ENCODE data around the gene CORO2B. TPM values are rescaled to one million over a fixed set of nuclear protein-coding genes. Genes with fewer than 3 reads are reported as not detected.

The CORO2B gene
- total RNA-seq, 4 donors from 2014 or later = 0.19 to 2.3 (median 0.22) TPM; not detected in 1

DNA sequence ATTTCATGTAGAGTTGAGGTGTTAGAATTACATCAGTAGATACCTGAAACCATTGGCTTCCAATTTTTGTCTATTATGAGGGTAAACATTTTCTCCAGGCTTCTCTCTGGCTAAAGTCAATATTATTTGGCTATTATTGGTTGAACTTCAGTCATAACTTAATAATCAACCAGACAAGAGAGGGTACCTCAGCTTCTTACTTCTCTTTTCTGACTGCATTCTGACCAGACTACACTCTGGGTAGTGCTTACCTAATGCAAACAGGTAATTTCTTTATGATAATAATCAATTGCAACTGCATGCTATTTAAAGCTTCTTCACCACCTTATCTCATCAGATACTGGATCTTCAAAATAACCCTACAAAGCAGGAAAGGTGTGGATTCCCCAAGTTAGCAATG lies 156.8 kb downstream of the CORO2B start:
- Histone ChIP-seq H3K9me3 (no peaks in the 10 kb centered on the region), H3K27me3 (peaks cover 0 to 22% (median 0%) of the 10 kb centered on the region in 4 donors), H3K36me3 (no peaks in the 10 kb centered on the region), H3K4me3 (no peak overlapping the region), H3K27ac (no peak overlapping the region), H3K4me1 (peaks cover 0 to 12% (median 0%) of the 10 kb centered on the region in 3 donors)
- intact Hi-C loops (cut with DNase I) = no loop called here
- no peak for DNase-seq
- TF ChIP-seq POLR2A (IDR thresholded peaks at IDR 0.05) = no peak
- TF ChIP-seq, protein P1, sequence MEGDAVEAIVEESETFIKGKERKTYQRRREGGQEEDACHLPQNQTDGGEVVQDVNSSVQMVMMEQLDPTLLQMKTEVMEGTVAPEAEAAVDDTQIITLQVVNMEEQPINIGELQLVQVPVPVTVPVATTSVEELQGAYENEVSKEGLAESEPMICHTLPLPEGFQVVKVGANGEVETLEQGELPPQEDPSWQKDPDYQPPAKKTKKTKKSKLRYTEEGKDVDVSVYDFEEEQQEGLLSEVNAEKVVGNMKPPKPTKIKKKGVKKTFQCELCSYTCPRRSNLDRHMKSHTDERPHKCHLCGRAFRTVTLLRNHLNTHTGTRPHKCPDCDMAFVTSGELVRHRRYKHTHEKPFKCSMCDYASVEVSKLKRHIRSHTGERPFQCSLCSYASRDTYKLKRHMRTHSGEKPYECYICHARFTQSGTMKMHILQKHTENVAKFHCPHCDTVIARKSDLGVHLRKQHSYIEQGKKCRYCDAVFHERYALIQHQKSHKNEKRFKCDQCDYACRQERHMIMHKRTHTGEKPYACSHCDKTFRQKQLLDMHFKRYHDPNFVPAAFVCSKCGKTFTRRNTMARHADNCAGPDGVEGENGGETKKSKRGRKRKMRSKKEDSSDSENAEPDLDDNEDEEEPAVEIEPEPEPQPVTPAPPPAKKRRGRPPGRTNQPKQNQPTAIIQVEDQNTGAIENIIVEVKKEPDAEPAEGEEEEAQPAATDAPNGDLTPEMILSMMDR (IDR thresholded peaks at IDR 0.05) = no peak

DNA sequence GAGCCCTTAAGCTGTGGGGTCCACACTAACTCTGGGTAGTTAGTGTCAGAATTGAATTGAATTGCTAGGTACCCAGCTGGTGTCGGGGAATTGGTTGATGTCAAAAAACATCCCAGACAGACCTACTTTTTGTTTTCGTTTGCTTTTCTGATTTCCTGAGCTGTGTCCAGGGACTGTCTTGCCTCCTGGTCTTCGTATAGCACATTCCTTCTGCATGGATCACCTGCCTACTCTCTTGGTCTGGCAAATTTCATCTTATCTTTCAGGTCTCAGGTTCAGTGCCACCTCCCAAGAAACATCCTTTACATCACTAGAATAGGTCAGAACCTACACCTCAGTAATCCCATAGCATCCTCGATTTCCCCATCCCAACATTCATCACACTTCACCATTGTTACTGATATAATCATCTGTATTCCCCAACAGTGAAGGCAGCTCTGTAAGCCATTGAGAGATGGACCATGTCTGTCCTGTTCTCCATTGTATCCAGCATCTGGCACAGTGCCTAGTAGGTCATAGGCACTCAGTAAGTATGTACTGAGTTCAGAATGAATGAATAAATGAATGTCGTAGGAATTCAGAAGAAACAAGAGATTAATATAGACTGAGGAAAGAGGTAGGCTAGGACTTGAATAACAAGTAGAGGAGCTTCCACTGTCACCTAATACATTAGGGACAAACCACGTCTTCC lies 160.7 kb downstream of the CORO2B start:
- no peaks in the 10 kb centered on the region for H3K4me1 ChIP-seq
- H3K27ac ChIP-seq = no peak overlapping the region
- DNase-seq = no peak
- H3K27me3 ChIP-seq = no peaks in the 10 kb centered on the region
- H3K36me3 ChIP-seq = no peaks in the 10 kb centered on the region
- no peak for TF ChIP-seq POLR2A (IDR thresholded peaks at IDR 0.05)
- TF ChIP-seq, protein P1 (IDR thresholded peaks at IDR 0.05) = no peak
- 63 to 74% methylated on average over 6 of the region's 6 CpGs for WGBS, 2 donors
- H3K9me3 ChIP-seq = no peaks in the 10 kb centered on the region
- intact Hi-C loops (cut with DNase I) = no loop called here
- H3K4me3 ChIP-seq = no peak overlapping the region

DNA sequence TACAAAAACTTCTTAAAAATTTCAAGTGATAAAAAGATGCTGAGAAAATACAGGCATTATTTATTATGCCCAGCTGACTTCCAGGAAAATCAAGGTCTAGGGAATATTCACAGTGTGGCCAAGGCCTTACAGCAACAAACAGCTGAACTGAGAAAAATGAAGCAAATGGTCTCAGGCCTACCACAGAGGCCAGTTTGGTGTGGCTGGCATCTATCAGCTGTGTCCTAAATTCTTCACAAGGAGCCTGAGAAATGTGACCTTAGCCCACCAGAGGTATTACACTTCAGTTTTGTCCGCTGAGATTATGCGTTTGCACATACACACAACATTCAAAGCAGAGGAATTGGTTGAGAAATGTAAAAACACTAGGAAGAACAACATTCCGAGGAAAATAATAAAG lies 164.5 kb downstream of the CORO2B start:
- 85 to 92% methylated on average over 3 of the region's 3 CpGs for WGBS, 2 donors

DNA sequence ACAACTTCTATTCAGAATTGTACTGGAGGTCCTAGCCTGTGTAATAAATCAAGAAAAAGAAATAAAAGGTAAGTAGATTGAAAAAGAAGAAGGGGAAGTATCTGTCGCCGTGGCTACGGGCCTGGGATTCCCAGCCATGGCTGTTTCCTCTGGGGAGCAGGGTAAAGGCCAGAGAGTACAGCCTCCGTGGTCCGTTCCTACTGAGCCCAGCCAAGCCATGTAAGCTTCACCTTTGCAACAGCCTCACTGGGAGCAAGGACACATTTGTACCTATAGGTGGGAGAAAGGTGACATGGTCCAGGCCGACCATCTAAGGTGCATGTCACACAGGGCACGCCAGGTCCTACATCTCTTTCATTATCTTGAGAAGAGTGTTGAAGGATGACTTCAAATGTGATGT lies 170.6 kb downstream of the CORO2B start:
- 68 to 91% methylated on average over 7 of the region's 7 CpGs for WGBS, 2 donors
- Histone ChIP-seq H3K27ac (no peak overlapping the region), H3K27me3 (no peaks in the 10 kb centered on the region), H3K4me1 (no peaks in the 10 kb centered on the region), H3K36me3 (no peaks in the 10 kb centered on the region), H3K9me3 (no peaks in the 10 kb centered on the region), H3K4me3 (no peak overlapping the region)
- intact Hi-C loops (cut with DNase I) = no loop called here
- TF ChIP-seq, protein P1 (IDR thresholded peaks at IDR 0.05) = no peak
- no peak for TF ChIP-seq POLR2A (IDR thresholded peaks at IDR 0.05)
- DNase-seq = no peak

More for the DNA sequence above, 164.5 kb downstream of the CORO2B start:
- no peaks in the 10 kb centered on the region for H3K4me1 ChIP-seq
- H3K27me3 ChIP-seq = no peaks in the 10 kb centered on the region
- H3K27ac ChIP-seq = no peak overlapping the region
- H3K4me3 ChIP-seq = no peak overlapping the region
- DNase-seq = no peak
- H3K9me3 ChIP-seq = no peaks in the 10 kb centered on the region
- TF ChIP-seq POLR2A (IDR thresholded peaks at IDR 0.05) = no peak
- TF ChIP-seq, protein P1 (IDR thresholded peaks at IDR 0.05) = no peak
- no peaks in the 10 kb centered on the region for H3K36me3 ChIP-seq
- intact Hi-C loops (cut with DNase I) = no loop called here

DNA sequence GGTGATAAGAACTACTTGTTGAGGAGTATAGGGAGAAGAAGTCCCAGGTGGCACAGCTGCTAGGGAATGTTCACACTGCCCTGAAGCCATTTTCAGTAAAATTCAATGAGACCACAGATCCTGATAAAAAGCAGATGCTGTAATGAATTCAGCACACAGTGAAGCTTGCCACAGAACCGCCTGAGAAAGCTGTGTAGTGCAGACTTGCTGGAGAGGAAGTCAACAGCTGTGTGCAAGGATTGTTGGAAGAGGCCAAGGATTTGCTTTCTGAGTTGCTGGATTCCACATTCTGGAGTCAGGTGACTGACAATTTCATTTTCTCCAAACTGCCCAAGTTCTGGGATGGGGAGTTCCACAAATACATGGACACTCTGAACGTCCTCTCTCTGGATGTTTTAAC lies 171.0 kb downstream of the CORO2B start:
- peaks cover 0 to 3% (median 0%) of the 10 kb centered on the region in 4 donors for H3K27me3 ChIP-seq
- 55% methylated on average over 1 to 2 of the region's 2 CpGs for WGBS, 2 donors
- TF ChIP-seq POLR2A (IDR thresholded peaks at IDR 0.05) = no peak
- TF ChIP-seq, protein P1 (IDR thresholded peaks at IDR 0.05) = no peak
- intact Hi-C loops (cut with DNase I) = no loop called here
- H3K36me3 ChIP-seq = no peaks in the 10 kb centered on the region
- DNase-seq = no peak
- H3K4me3 ChIP-seq = no peak overlapping the region
- no peaks in the 10 kb centered on the region for H3K9me3 ChIP-seq
- H3K27ac ChIP-seq = no peak overlapping the region
- H3K4me1 ChIP-seq = no peaks in the 10 kb centered on the region
